C4-2B (cell line): Measurements from ENCODE around the gene PGBD5.

Experiments used
- ZFX ChIP-seq: fragments of 450-650 bp; IDR thresholded peaks from 2 replicates; pipeline ENCODE4 v1.6.1; 2017
- TF ChIP-seq, protein P1 (sequence below): fragments of 450-650 bp; conservative IDR thresholded peaks from 2 replicates; pipeline ENCODE4 v1.5.1; 2017; ENCODE audit warnings: mild to moderate bottlenecking

DNA sequence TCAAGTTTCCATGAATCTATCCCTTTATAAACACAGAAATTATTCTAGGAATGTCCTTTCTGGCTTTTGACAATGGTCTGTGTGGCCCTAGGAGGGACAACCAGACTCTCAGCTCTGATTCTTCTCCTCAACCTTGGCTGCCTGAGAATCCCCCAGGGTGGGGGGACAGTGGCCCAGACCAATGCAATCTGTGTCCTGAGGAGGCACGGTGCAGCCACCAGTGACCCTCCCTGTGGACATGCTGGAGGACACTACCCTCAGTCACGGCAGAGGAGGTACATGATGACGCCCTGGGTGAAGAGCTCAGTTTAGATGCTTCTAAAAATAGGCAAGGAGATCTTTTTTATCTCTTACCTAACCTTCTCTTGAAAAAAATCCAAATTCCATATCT, 91.7 kb downstream of the PGBD5 start:
- TF ChIP-seq, protein P1, sequence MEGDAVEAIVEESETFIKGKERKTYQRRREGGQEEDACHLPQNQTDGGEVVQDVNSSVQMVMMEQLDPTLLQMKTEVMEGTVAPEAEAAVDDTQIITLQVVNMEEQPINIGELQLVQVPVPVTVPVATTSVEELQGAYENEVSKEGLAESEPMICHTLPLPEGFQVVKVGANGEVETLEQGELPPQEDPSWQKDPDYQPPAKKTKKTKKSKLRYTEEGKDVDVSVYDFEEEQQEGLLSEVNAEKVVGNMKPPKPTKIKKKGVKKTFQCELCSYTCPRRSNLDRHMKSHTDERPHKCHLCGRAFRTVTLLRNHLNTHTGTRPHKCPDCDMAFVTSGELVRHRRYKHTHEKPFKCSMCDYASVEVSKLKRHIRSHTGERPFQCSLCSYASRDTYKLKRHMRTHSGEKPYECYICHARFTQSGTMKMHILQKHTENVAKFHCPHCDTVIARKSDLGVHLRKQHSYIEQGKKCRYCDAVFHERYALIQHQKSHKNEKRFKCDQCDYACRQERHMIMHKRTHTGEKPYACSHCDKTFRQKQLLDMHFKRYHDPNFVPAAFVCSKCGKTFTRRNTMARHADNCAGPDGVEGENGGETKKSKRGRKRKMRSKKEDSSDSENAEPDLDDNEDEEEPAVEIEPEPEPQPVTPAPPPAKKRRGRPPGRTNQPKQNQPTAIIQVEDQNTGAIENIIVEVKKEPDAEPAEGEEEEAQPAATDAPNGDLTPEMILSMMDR: no peak
- no peak for TF ChIP-seq ZFX
